ENCODE data around the gene RCOR2. TPM values are rescaled to one million over a fixed set of nuclear protein-coding genes. Genes with fewer than 3 reads are reported as not detected.
A peak's percentile ranks its signal among the peaks of the same experiment; 100 is the strongest.

RCOR2 gene
- total and polyA plus RNA-seq, 2 of the 13 experiments (the other 11 are each of a cell fraction or from before 2014, with no cell fraction given) = 8.3 to 8.5 TPM

GRCh38 chr11:63938479-63939396 is 21.8 kb upstream of the RCOR2 start, which contains the start of gene NAA40 (continued):
- TF ChIP-seq HNRNPK (IDR thresholded peaks at IDR 0.05; ENCODE audit: low read depth, low read length, poor library complexity, severe bottlenecking) = peak; percentile 82
- TF ChIP-seq ZNF230 (CRISPR knock-in tag; IDR thresholded peaks at IDR 0.05) = no peak
- TF ChIP-seq ZNF512 (CRISPR knock-in tag; IDR thresholded peaks at IDR 0.05) = no peak
- TF ChIP-seq POLR2A (IDR thresholded peaks at IDR 0.05; ENCODE audit: insufficient read depth in 1 of 2, low read depth in 2 of 2, low read length in 2 of 2) = peak; percentile 45 to 63; a peak in 3 of 4 replicates
- TF ChIP-seq PHF20 (CRISPR knock-in tag; IDR thresholded peaks at IDR 0.05) = peak; percentile 88
- TF ChIP-seq SMARCE1 (IDR thresholded peaks at IDR 0.05; ENCODE audit: borderline replicate concordance) = no peak
- no peak; the same call in 1 of the 2 replicates for TF ChIP-seq POGZ (CRISPR knock-in tag; IDR thresholded peaks at IDR 0.05)
- no peak for TF ChIP-seq TEAD2 (CRISPR knock-in tag; IDR thresholded peaks at IDR 0.05)
- TF ChIP-seq USF2 (IDR thresholded peaks at IDR 0.05; ENCODE audit: low read depth, low read length) = peak; percentile 75
- TF ChIP-seq USF2 (CRISPR knock-in tag; IDR thresholded peaks at IDR 0.05; ENCODE audit: borderline replicate concordance) = peak; percentile 45; the same call in 1 of the 2 replicates
- 0 out of 2 replicates have a peak, but pooled peaks have one; percentile 48 for TF ChIP-seq ZNF691 (CRISPR knock-in tag; IDR thresholded peaks at IDR 0.05; ENCODE audit: borderline replicate concordance, low read depth)
- TF ChIP-seq MTERF4 (CRISPR knock-in tag; IDR thresholded peaks at IDR 0.05) = no peak
- 0 out of 2 replicates have a peak, but pooled peaks have one; percentile 1 for TF ChIP-seq SRY (CRISPR knock-in tag; IDR thresholded peaks at IDR 0.05)
- TF ChIP-seq HMGXB3 (CRISPR knock-in tag; IDR thresholded peaks at IDR 0.05; ENCODE audit: borderline replicate concordance) = peak; percentile 41; the same call in 1 of the 2 replicates
- 0 out of 2 replicates have a peak, but pooled peaks have one; percentile 20 for TF ChIP-seq RARA (CRISPR knock-in tag; IDR thresholded peaks at IDR 0.05)

Data from HepG2 (cell line).